GM23248 (cell line): ENCODE results near the gene LRMDA. TPM values are rescaled to one million over a fixed set of nuclear protein-coding genes. Genes with fewer than 3 reads are reported as not detected.

Experiments used
- DNase-seq: peaks from one replicate; pipeline ENCODE4 v3.0.0-alpha.2; 2015
- H2AFZ ChIP-seq: fragments of 200-600 bp; sonication (generic); 2 replicates; pipeline ENCODE4 v1.6.1; 2016; ENCODE audit warnings: antibody characterized with exemption
- H3F3A ChIP-seq: fragments of 200-600 bp; sonication (generic); 2 replicates; pipeline ENCODE4 v1.6.1; 2016; ENCODE audit warnings: mild to moderate bottlenecking, antibody characterized with exemption, mixed run types; ENCODE audit not compliant: insufficient read depth
- H3K27ac ChIP-seq: fragments of 200-600 bp; sonication (generic); 2 replicates; pipeline ENCODE4 v1.5.1; 2016; ENCODE audit warnings: mild to moderate bottlenecking
- H3K27me3 ChIP-seq: fragments of 200-600 bp; sonication (generic); replicated peaks from 2 replicates; pipeline ENCODE4 v1.6.1; 2016; ENCODE audit warnings: mild to moderate bottlenecking; ENCODE audit not compliant: insufficient read depth
- H3K36me3 ChIP-seq: fragments of 200-600 bp; sonication (generic); 2 replicates; pipeline ENCODE4 v1.6.1; 2016; ENCODE audit warnings: low read depth, mild to moderate bottlenecking
- H3K4me1 ChIP-seq: fragments of 200-600 bp; sonication (generic); 2 replicates; pipeline ENCODE4 v1.6.1; 2016; ENCODE audit warnings: mild to moderate bottlenecking; ENCODE audit not compliant: insufficient read depth
- H3K4me2 ChIP-seq: fragments of 200-600 bp; sonication (generic); one replicate; pipeline ENCODE4 v1.6.1; 2016; ENCODE audit warnings: mild to moderate bottlenecking; ENCODE audit not compliant: unreplicated experiment
- H3K4me3 ChIP-seq: fragments of 200-600 bp; sonication (generic); 2 replicates; pipeline ENCODE4 v1.5.1; 2016; ENCODE audit warnings: mild to moderate bottlenecking
- H3K79me2 ChIP-seq: fragments of 200-600 bp; sonication (generic); 2 replicates; pipeline ENCODE4 v1.6.1; 2016; ENCODE audit warnings: mild to moderate bottlenecking; ENCODE audit not compliant: insufficient read depth
- H3K9ac ChIP-seq: fragments of 200-600 bp; sonication (generic); 2 replicates; pipeline ENCODE4 v1.6.1; 2016; ENCODE audit warnings: mild to moderate bottlenecking
- H3K9me2 ChIP-seq: fragments of 200-600 bp; sonication (generic); 2 replicates; pipeline ENCODE4 v1.6.1; 2016; ENCODE audit warnings: mixed run types, mild to moderate bottlenecking, moderate library complexity; ENCODE audit not compliant: insufficient read depth
- H3K9me3 ChIP-seq: fragments of 200-600 bp; sonication (generic); one replicate; pipeline ENCODE4 v1.6.1; 2017; ENCODE audit warnings: low read depth
- H4K20me1 ChIP-seq: fragments of 200-600 bp; sonication (generic); 2 replicates; pipeline ENCODE4 v1.6.0; 2016; ENCODE audit not compliant: insufficient read depth
- EZH2 ChIP-seq: fragments of 200-600 bp; sonication (generic); IDR thresholded peaks from 2 replicates; pipeline ENCODE4 v1.6.1; 2018; ENCODE audit warnings: antibody characterized with exemption, mild to moderate bottlenecking; ENCODE audit not compliant: insufficient read depth, poor library complexity, severe bottlenecking
- EZH2phosphoT487 ChIP-seq: fragments of 200-600 bp; sonication (generic); IDR thresholded peaks from 2 replicates; pipeline ENCODE4 v1.6.1; 2018; ENCODE audit warnings: antibody characterized with exemption, moderate library complexity, mild to moderate bottlenecking, low read depth; ENCODE audit not compliant: insufficient read depth
- WGBS, 2 experiments: methylation state at CpG; one replicate each; pipeline ENCODE4 v1.1.6; 2015 to 2017; ENCODE audit warnings: low lambda C conversion rate in 2 of 2, low coverage in 1 of 2; ENCODE audit errors: missing lambda C conversion rate in 2 of 2; 5-methylcytosine and 5-hydroxymethylcytosine counted together
- in situ Hi-C: fragments of 300-500 bp; cut with MboI; formaldehyde crosslinking; loops from 2 replicates; pipeline ENCODE4 v1.15.0; 2020
- polyA plus RNA-seq: library from polyadenylated mRNA; unstranded; fragments of >200 nt; fragmentation: Nextera tagmentation; extraction: Ambion mirVana; gene quantifications from 2 replicates; pipeline ENCODE4 v1.2.1, GENCODE V29; 2016
- total RNA-seq: library from RNA; depleted of rRNA; stranded (reverse); fragments of >200 nt; shearing (Covaris generic); gene quantifications from 2 replicates; pipeline ENCODE4 v1.2.3, GENCODE V29; 2014

Gene LRMDA
- total and polyA plus RNA-seq, 2 experiments from 2014 or later = 2.6 TPM; not detected in 1

GRCh38 chr10:75426880-75427279, 4.5 kb upstream of the LRMDA start:
- H3K9ac ChIP-seq = no peak overlapping the region
- no peaks in the 10 kb centered on the region for H3K4me1 ChIP-seq
- no peaks in the 10 kb centered on the region for H4K20me1 ChIP-seq
- in situ Hi-C loops = no loop called here
- DNase-seq = no peak
- no peak overlapping the region for H3K4me2 ChIP-seq
- H3K27ac ChIP-seq = no peak overlapping the region
- no peak for TF ChIP-seq EZH2
- TF ChIP-seq EZH2phosphoT487 = no peak
- no peaks in the 10 kb centered on the region for H3F3A ChIP-seq
- H3K27me3 ChIP-seq = no peaks in the 10 kb centered on the region
- H3K9me3 ChIP-seq = no peaks in the 10 kb centered on the region
- no peak overlapping the region for H2AFZ ChIP-seq
- no peaks in the 10 kb centered on the region for H3K79me2 ChIP-seq
- WGBS, 2 experiments = 97 to 100% methylated on average over 1 of the region's 1 CpG
- no peaks in the 10 kb centered on the region for H3K36me3 ChIP-seq
- no peak overlapping the region for H3K4me3 ChIP-seq
- no peaks in the 10 kb centered on the region for H3K9me2 ChIP-seq

- TF ChIP-seq EZH2 (no peak), EZH2phosphoT487 (no peak)
- no peaks in the 10 kb centered on the region for H3K9me2 ChIP-seq
- in situ Hi-C loops = no loop called here
Measured at GRCh38 chr10:75427951-75428350, 3.5 kb upstream of the LRMDA start.

GRCh38 chr10:75428434-75429158, 2.8 kb upstream of the LRMDA start:
- no peak overlapping the region for H3K9ac ChIP-seq
- H3K4me2 ChIP-seq = no peak overlapping the region
- in situ Hi-C loops = no loop called here
- no peaks in the 10 kb centered on the region for H3K27me3 ChIP-seq
- no peaks in the 10 kb centered on the region for H3K36me3 ChIP-seq
- peak; percentile 56 for DNase-seq
- TF ChIP-seq EZH2phosphoT487 (no peak), EZH2 (no peak)
- no peak overlapping the region for H3K27ac ChIP-seq
- H3K4me1 ChIP-seq = no peaks in the 10 kb centered on the region
- no peaks in the 10 kb centered on the region for H4K20me1 ChIP-seq
- no peaks in the 10 kb centered on the region for H3F3A ChIP-seq
- H3K4me3 ChIP-seq = no peak overlapping the region
- no peaks in the 10 kb centered on the region for H3K9me3 ChIP-seq
- H3K79me2 ChIP-seq = no peaks in the 10 kb centered on the region
- no peak overlapping the region for H2AFZ ChIP-seq
- whole genome bisulfite sequencing, 2 experiments = 64 to 75% methylated on average over 9 of the region's 9 CpGs
- H3K9me2 ChIP-seq = no peaks in the 10 kb centered on the region

More at GRCh38 chr10:75427951-75428350, 3.5 kb upstream of the LRMDA start:
- Histone ChIP-seq H3K27me3 (no peaks in the 10 kb centered on the region), H3K27ac (no peak overlapping the region), H3F3A (no peaks in the 10 kb centered on the region), H3K4me2 (no peak overlapping the region), H3K36me3 (no peaks in the 10 kb centered on the region), H3K4me3 (no peak overlapping the region), H2AFZ (no peak overlapping the region), H3K4me1 (no peaks in the 10 kb centered on the region), H3K79me2 (no peaks in the 10 kb centered on the region), H3K9ac (no peak overlapping the region), H3K9me3 (no peaks in the 10 kb centered on the region), H4K20me1 (no peaks in the 10 kb centered on the region)
- no peak for DNase-seq
- WGBS, 2 experiments = 71 to 73% methylated on average over 3 of the region's 3 CpGs

- no peak overlapping the region for H2AFZ ChIP-seq
- no peak overlapping the region for H3K4me3 ChIP-seq
- TF ChIP-seq EZH2phosphoT487 (no peak), EZH2 (no peak)
- H3K4me2 ChIP-seq = no peak overlapping the region
- H3K36me3 ChIP-seq = no peaks in the 10 kb centered on the region
- no peaks in the 10 kb centered on the region for H4K20me1 ChIP-seq
- H3K27ac ChIP-seq = no peak overlapping the region
- in situ Hi-C loops = no loop called here
- 88 to 96% methylated on average over 5 of the region's 5 CpGs for WGBS, 2 experiments
- no peaks in the 10 kb centered on the region for H3K9me3 ChIP-seq
- no peaks in the 10 kb centered on the region for H3K4me1 ChIP-seq
- no peak overlapping the region for H3K9ac ChIP-seq
- no peaks in the 10 kb centered on the region for H3K9me2 ChIP-seq
- DNase-seq = no peak
- H3K79me2 ChIP-seq = no peaks in the 10 kb centered on the region
- H3F3A ChIP-seq = no peaks in the 10 kb centered on the region
- H3K27me3 ChIP-seq = no peaks in the 10 kb centered on the region
Measured at GRCh38 chr10:75429159-75429827, 2.1 kb upstream of the LRMDA start.
